ENCODE data around the gene CNIH2. TPM values are rescaled to one million over a fixed set of nuclear protein-coding genes. Genes with fewer than 3 reads are reported as not detected.

Gene CNIH2
- total and polyA plus RNA-seq, 2 of the 13 experiments (the other 11 are each of a cell fraction or from before 2014, with no cell fraction given): 0.60 to 0.69 TPM

DNA sequence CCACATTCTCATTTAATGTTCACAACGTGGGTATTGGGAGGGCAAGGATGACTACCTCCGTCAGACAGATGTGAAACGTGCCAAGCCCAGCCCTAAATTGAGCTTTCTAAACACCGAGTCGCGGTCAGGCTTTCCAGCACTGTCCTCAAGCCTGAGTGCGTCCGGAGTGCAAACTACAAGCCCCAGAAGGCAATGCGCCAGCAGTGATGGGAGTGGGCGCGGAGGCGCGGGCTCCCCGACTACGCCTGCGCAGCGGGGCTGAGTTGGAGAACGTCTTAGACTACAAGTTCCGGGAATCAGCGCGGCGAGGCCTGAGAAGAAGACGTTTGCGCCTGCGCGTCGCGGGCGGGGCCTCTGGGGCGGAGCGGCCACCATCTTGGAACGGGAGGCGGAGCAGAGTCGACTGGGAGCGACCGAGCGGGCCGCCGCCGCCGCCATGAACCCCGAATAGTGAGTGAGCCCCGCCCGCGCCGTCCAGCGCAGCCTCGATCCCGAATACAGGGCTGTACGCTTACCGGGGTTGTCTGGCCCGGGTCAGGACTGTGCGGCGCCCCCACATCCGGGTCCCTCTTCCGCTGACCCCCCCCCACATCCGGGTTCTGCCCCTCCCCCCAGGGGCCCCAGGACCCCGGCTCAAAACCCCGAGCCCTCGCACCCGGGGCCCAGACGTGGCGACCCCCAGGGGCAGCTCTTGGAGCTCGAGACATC is 9.6 kb upstream of the CNIH2 start, which contains the start of gene RAB1B (continued):
- TF ChIP-seq ZNF619 (CRISPR knock-in tag; IDR thresholded peaks at IDR 0.05): no peak
- TF ChIP-seq JUND (CRISPR knock-in tag; IDR thresholded peaks at IDR 0.05): no peak
- no peak for TF ChIP-seq TOPORS (CRISPR knock-in tag; IDR thresholded peaks at IDR 0.05)
- TF ChIP-seq ZNF350 (CRISPR knock-in tag; IDR thresholded peaks at IDR 0.05; ENCODE audit: borderline replicate concordance, low read depth): peak; percentile 25; the same call in 1 of the 2 replicates
- TF ChIP-seq NFE2L2 (IDR thresholded peaks at IDR 0.05; ENCODE audit: low read length): no peak
- no peak for TF ChIP-seq ZNF549 (CRISPR knock-in tag; IDR thresholded peaks at IDR 0.05)
- TF ChIP-seq REXO4 (CRISPR knock-in tag; IDR thresholded peaks at IDR 0.05; ENCODE audit: borderline replicate concordance): no peak
- 0 out of 2 replicates have a peak, but pooled peaks have one; percentile 44 for TF ChIP-seq NFYB (CRISPR knock-in tag; IDR thresholded peaks at IDR 0.05)
- TF ChIP-seq FOXA1 (IDR thresholded peaks at IDR 0.05): no peak
- no peak for TF ChIP-seq FOXA1 (CRISPR knock-in tag; IDR thresholded peaks at IDR 0.05)
- TF ChIP-seq, protein P1, sequence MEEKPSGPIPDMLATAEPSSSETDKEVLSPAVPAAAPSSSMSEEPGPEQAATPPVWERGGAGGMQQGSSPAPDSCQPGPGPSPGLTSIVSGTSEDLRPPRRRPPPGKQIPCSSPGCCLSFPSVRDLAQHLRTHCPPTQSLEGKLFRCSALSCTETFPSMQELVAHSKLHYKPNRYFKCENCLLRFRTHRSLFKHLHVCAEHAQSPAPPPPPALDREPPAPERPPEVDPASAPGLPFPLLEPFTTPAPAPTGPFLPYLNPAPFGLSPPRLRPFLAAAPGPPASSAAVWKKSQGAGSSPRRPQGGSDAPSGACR (CRISPR knock-in tag; IDR thresholded peaks at IDR 0.05): no peak
- TF ChIP-seq CREB1 (IDR thresholded peaks at IDR 0.05): peak; percentile 53
- TF ChIP-seq CREB1 (CRISPR knock-in tag; IDR thresholded peaks at IDR 0.05): peak; percentile 61
- no peak for TF ChIP-seq ZNF589 (CRISPR knock-in tag; conservative IDR thresholded peaks at IDR 0.05)
- no peak for TF ChIP-seq ZNF367 (CRISPR knock-in tag; IDR thresholded peaks at IDR 0.05; ENCODE audit: borderline replicate concordance)
- no peak for TF ChIP-seq ZNF709 (CRISPR knock-in tag; IDR thresholded peaks at IDR 0.05)
- no peak for TF ChIP-seq MED13 (CRISPR knock-in tag; IDR thresholded peaks at IDR 0.05)
- no peak for TF ChIP-seq ZNF513 (CRISPR knock-in tag; conservative IDR thresholded peaks at IDR 0.05)
- TF ChIP-seq MIER2 (CRISPR knock-in tag; IDR thresholded peaks at IDR 0.05): no peak
- no peak for TF ChIP-seq RFX5 (IDR thresholded peaks at IDR 0.05; ENCODE audit: low read depth, low read length)
- TF ChIP-seq HNRNPK (IDR thresholded peaks at IDR 0.05; ENCODE audit: low read depth, low read length, poor library complexity, severe bottlenecking): peak; percentile 49
- TF ChIP-seq MEIS1 (CRISPR knock-in tag; IDR thresholded peaks at IDR 0.05; ENCODE audit: borderline replicate concordance): no peak; the same call in 1 of the 2 replicates
- TF ChIP-seq ZKSCAN1 (IDR thresholded peaks at IDR 0.05; ENCODE audit: low read length): no peak
- peak; percentile 51; the same call in 1 of the 2 replicates for TF ChIP-seq MYPOP (CRISPR knock-in tag; IDR thresholded peaks at IDR 0.05)
- TF ChIP-seq CHCHD3 (CRISPR knock-in tag; IDR thresholded peaks at IDR 0.05): no peak
- TF ChIP-seq HNRNPL (IDR thresholded peaks at IDR 0.05; ENCODE audit: low read depth, low read length): no peak
- TF ChIP-seq, protein P2, sequence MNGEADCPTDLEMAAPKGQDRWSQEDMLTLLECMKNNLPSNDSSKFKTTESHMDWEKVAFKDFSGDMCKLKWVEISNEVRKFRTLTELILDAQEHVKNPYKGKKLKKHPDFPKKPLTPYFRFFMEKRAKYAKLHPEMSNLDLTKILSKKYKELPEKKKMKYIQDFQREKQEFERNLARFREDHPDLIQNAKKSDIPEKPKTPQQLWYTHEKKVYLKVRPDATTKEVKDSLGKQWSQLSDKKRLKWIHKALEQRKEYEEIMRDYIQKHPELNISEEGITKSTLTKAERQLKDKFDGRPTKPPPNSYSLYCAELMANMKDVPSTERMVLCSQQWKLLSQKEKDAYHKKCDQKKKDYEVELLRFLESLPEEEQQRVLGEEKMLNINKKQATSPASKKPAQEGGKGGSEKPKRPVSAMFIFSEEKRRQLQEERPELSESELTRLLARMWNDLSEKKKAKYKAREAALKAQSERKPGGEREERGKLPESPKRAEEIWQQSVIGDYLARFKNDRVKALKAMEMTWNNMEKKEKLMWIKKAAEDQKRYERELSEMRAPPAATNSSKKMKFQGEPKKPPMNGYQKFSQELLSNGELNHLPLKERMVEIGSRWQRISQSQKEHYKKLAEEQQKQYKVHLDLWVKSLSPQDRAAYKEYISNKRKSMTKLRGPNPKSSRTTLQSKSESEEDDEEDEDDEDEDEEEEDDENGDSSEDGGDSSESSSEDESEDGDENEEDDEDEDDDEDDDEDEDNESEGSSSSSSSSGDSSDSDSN (CRISPR knock-in tag; IDR thresholded peaks at IDR 0.05): no peak

All from HepG2 (cell line).